Daoy (cell line): Measurements from ENCODE around the gene NUP54. TPM values are rescaled to one million over a fixed set of nuclear protein-coding genes. Genes with fewer than 3 reads are reported as not detected.
A peak's percentile ranks its signal among the peaks of the same experiment; 100 is the strongest.

Source experiments
- DNase-seq: peaks from one replicate; pipeline ENCODE4 v3.0.0-alpha.2; 2015; ENCODE audit warnings: low read depth
- total RNA-seq: library from RNA; depleted of rRNA; stranded (reverse); fragments of >200 nt; shearing (Covaris generic); gene quantifications from 2 replicates; pipeline ENCODE4 v1.2.3, GENCODE V29; 2014

Gene NUP54
- total RNA-seq, 1 experiment from 2014 or later = 40.7 TPM

GRCh38 chr4:76147454-76148141 lies 599 bp downstream of the NUP54 start:
- DNase-seq = peak; percentile 86

GRCh38 chr4:76144546-76144945 lies 3.7 kb downstream of the NUP54 start:
- DNase-seq = no peak

- DNase-seq = no peak
These were observed 7.0 kb downstream of the NUP54 start for GRCh38 chr4:76141241-76141640.

GRCh38 chr4:76127754-76128153 lies 20.4 kb downstream of the NUP54 start:
- no peak for DNase-seq

GRCh38 chr4:76125816-76126215 lies 22.4 kb downstream of the NUP54 start:
- DNase-seq = no peak

- DNase-seq = no peak
These were observed 28.0 kb downstream of the NUP54 start for GRCh38 chr4:76120199-76120598.

GRCh38 chr4:76117536-76117935 lies 30.7 kb downstream of the NUP54 start:
- DNase-seq = no peak

GRCh38 chr4:76116821-76117220 lies 31.4 kb downstream of the NUP54 start:
- no peak for DNase-seq

- peak; percentile 6 for DNase-seq
These were observed 39.6 kb downstream of the NUP54 start for GRCh38 chr4:76108467-76109181.

- DNase-seq = no peak
These were observed 41.8 kb downstream of the NUP54 start for GRCh38 chr4:76106442-76106841.

- DNase-seq = no peak
These were observed 42.5 kb downstream of the NUP54 start for GRCh38 chr4:76105652-76106051.

GRCh38 chr4:76096076-76096475 lies 52.1 kb downstream of the NUP54 start:
- DNase-seq = no peak

- no peak for DNase-seq
These were observed 52.6 kb downstream of the NUP54 start for GRCh38 chr4:76095568-76095967.

GRCh38 chr4:76091052-76091451 lies 57.1 kb downstream of the NUP54 start:
- no peak for DNase-seq

GRCh38 chr4:76090241-76090691 lies 57.9 kb downstream of the NUP54 start:
- peak; percentile 29 for DNase-seq

- no peak for DNase-seq
These were observed 59.5 kb downstream of the NUP54 start for GRCh38 chr4:76088719-76089118.

- peak; percentile 41 for DNase-seq
These were observed 61.0 kb downstream of the NUP54 start for GRCh38 chr4:76087007-76087769.

- DNase-seq = no peak
These were observed 63.7 kb downstream of the NUP54 start for GRCh38 chr4:76084542-76084941.

- no peak for DNase-seq
These were observed 64.7 kb downstream of the NUP54 start for GRCh38 chr4:76083386-76083988.

GRCh38 chr4:76078033-76078613 lies 70.1 kb downstream of the NUP54 start:
- no peak for DNase-seq

- no peak for DNase-seq
These were observed 73.1 kb downstream of the NUP54 start for GRCh38 chr4:76074993-76075600.
